ENCODE results near the gene MKX.

The MKX gene

GRCh38 chr10:27646194-27646593 is 99.4 kb downstream of the MKX start:
- DNase-seq: no peak

- no peak for DNase-seq
These were observed 101.2 kb downstream of the MKX start for GRCh38 chr10:27644307-27644939.

- no peak for DNase-seq
These were observed 102.3 kb downstream of the MKX start for GRCh38 chr10:27643301-27643700.

DNA sequence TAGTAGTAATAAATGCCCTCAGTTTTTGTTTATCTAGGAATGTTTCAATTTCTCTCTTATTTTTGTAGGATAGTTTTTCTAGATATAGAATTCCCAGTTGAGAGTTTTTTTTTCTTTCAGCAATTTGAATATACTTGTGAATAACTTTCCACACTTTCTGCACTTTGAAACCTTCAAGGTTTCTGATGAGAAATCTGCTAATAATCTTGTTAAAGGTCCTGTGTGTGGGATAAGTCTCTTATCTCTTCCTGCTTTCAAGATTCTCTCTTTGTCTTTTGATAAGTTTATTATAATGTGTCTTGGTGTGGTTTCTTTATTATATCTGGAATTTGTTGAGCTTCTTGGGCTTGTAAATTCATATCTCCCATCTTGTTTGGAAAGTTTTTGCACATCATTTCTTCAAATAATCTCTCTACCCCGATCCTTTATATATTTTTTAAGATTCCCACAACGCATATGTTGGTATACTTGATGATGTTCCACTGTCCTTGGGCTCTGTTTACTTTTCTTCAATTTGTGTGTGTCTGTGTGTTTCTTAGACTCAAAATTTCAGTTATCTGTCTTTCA is 103.5 kb downstream of the MKX start:
- DNase-seq: no peak

GRCh38 chr10:27638071-27638750 is 107.4 kb downstream of the MKX start:
- DNase-seq: no peak

GRCh38 chr10:27637601-27638000 is 108.0 kb downstream of the MKX start:
- no peak for DNase-seq

GRCh38 chr10:27636816-27637215 is 108.8 kb downstream of the MKX start:
- DNase-seq: no peak

DNA sequence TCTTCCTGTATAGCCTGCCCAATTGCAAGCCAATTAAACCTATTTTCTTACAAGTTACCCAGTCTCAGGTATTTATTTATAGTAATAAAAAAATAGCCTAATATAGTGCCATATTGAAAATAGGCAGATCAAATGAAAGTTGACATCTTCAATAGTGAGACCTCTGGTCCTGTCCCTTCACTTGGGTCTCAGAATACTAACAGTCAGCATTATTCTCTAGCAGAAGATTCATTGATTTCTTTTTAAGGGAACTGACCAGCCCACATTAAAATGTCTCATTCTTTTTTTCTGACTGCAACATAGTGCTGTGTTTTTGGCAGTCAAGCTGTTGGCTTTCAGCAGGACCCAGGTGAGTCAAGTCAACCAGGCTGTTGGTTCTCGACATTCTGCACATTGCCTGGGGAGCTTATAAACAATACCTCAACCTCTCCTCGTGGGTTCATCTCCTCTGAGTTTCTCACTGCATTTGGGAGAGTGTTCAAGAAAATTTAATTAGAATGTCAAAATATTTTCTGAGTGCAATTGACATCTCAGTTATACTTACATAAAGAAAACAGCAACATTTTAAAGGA is 109.8 kb downstream of the MKX start:
- no peak for DNase-seq

GRCh38 chr10:27635290-27635689 is 110.3 kb downstream of the MKX start:
- DNase-seq: no peak

DNA sequence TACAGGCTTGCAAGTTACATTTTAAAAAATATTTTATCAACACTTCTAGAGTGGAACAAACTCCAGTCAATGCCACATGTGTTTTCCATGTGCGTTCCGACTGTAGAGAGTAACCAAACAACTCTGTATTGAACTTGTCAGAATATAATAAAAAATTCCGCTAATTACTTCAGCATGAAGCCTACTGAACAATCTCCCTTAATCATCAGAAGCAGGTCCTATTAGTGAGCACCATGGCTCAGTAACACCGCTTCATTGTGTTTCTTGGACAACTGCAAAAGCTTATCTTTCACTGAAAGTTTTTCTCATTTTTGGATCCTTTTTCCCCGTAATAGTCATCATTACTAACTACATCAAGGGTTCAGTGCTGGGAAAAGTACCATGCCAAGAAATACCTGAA is 117.0 kb downstream of the MKX start:
- no peak for DNase-seq

GRCh38 chr10:27626890-27627289 is 118.7 kb downstream of the MKX start:
- no peak for DNase-seq

GRCh38 chr10:27625452-27626211 is 120.0 kb downstream of the MKX start:
- DNase-seq: no peak

DNA sequence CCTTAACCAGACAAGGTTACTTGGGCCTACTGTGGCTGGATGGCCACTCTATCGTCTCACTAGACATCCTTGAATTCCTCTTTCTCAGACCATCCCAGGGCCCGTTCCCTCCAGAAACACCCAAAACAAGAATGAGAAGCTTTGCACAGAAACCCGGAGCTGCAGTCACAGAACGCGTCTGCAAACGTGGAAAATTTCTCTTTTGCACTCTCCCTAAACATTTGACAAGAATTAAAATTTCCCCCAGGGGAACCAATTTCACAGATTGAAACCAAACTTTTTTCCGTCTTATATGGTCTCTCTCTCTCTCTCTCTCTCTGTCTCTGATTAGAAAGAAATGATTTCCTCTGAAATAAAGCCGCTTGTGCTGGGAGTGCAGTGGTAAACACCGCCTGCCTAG is 120.7 kb downstream of the MKX start:
- no peak for DNase-seq
